NCI-H345 treated with DMSO at 0.1 percent for 48 hours (cell line): ENCODE data around the gene TMEM256.
"Not testable (repeated sequence)": the region's sequence is repeated elsewhere in the genome, so short reads cannot be mapped to it uniquely, and the experiment has no call there.

ENCODE experiments used
- DNase-seq: peaks from one replicate; lab custom pipeline; 2025; ENCODE audit not compliant: unreplicated experiment; lab: John Stamatoyannopoulos, UW

TMEM256 gene

GRCh38 chr17:7384489-7385081 is 19.3 kb downstream of the TMEM256 start:
- DNase-seq, result no peak

- DNase-seq, result peak; percentile 22
Observed at GRCh38 chr17:7383742-7384488, 20.0 kb downstream of the TMEM256 start.

GRCh38 chr17:7383371-7383741 is 20.5 kb downstream of the TMEM256 start:
- no peak for DNase-seq

GRCh38 chr17:7382901-7383300 is 21.0 kb downstream of the TMEM256 start:
- no peak for DNase-seq

- DNase-seq, result no peak
Observed at GRCh38 chr17:7380855-7381683, 22.8 kb downstream of the TMEM256 start, which contains the start of gene TNK1. TNK1 (plus strand) TSS chr17:7381089; CDS start chr17:7382927, 1,838 bp downstream.

GRCh38 chr17:7380321-7380720 is 23.6 kb downstream of the TMEM256 start:
- peak; percentile 20 for DNase-seq

GRCh38 chr17:7379134-7379533 is 24.8 kb downstream of the TMEM256 start:
- no peak for DNase-seq

GRCh38 chr17:7374353-7374752 is 29.5 kb downstream of the TMEM256 start:
- no peak for DNase-seq

- no peak for DNase-seq
Observed at GRCh38 chr17:7370853-7371252, 33.0 kb downstream of the TMEM256 start.

- DNase-seq, result no peak
Observed at GRCh38 chr17:7369825-7370224, 34.1 kb downstream of the TMEM256 start.

GRCh38 chr17:7368599-7368994 is 35.3 kb downstream of the TMEM256 start:
- DNase-seq, result not testable (repeated sequence)

- no peak for DNase-seq
Observed at GRCh38 chr17:7367918-7368598, 35.8 kb downstream of the TMEM256 start.

- DNase-seq, result no peak
Observed at GRCh38 chr17:7367083-7367482, 36.8 kb downstream of the TMEM256 start.

GRCh38 chr17:7365963-7366362 is 37.9 kb downstream of the TMEM256 start:
- DNase-seq, result not testable (repeated sequence)

GRCh38 chr17:7363311-7363710 is 40.6 kb downstream of the TMEM256 start:
- DNase-seq, result no peak

- DNase-seq, result no peak
Observed at GRCh38 chr17:7361906-7362305, 42.0 kb downstream of the TMEM256 start.

GRCh38 chr17:7357381-7357780 is 46.5 kb downstream of the TMEM256 start:
- no peak for DNase-seq

GRCh38 chr17:7356756-7357155 is 47.1 kb downstream of the TMEM256 start:
- DNase-seq, result no peak

GRCh38 chr17:7356072-7356549 is 47.8 kb downstream of the TMEM256 start:
- peak; percentile 21 for DNase-seq

GRCh38 chr17:7355573-7355972 is 48.3 kb downstream of the TMEM256 start:
- no peak for DNase-seq

GRCh38 chr17:7355053-7355452 is 48.8 kb downstream of the TMEM256 start, which contains the start of gene TMEM95:
TMEM95 (plus strand) TSS chr17:7355156; CDS start chr17:7355205, 49 bp downstream.
- no peak for DNase-seq
